HL-60 (cell line): ENCODE measurements around the gene TMEM198.

Source experiments
- DNase-seq, 2 experiments: peaks; one replicate each; pipeline ENCODE4 v3.0.0-alpha.2; 2010 to 2020; ENCODE audit warnings: low read depth in 1 of 2, low spot score in 1 of 2
- H3K27ac ChIP-seq: fragments of 250-450 bp; sonication (Bioruptor Pico); replicated peaks from 2 replicates; pipeline ENCODE4 v1.5.1; 2020; ENCODE audit warnings: mild to moderate bottlenecking, moderate library complexity
- H3K27me3 ChIP-seq: fragments of 250-450 bp; sonication (Bioruptor Pico); 2 replicates; pipeline ENCODE4 v1.5.1; 2021; ENCODE audit warnings: mild to moderate bottlenecking, moderate library complexity; ENCODE audit not compliant: insufficient read depth, poor library complexity, severe bottlenecking
- H3K4me3 ChIP-seq: replicated peaks from 2 replicates; pipeline ENCODE4 v1.5.1; 2011; ENCODE audit warnings: mild to moderate bottlenecking, control low read depth, low read length; ENCODE audit not compliant: insufficient read depth
- GABPA ChIP-seq: IDR thresholded peaks from 2 replicates; pipeline ENCODE4 v1.6.1; 2012; ENCODE audit warnings: low read depth
- POLR2AphosphoS5 ChIP-seq: IDR thresholded peaks from 2 replicates; pipeline ENCODE4 v1.6.1; 2012; ENCODE audit warnings: low read depth
- SPI1 ChIP-seq: IDR thresholded peaks from 2 replicates; pipeline ENCODE4 v1.6.1; 2012; ENCODE audit warnings: low read depth, mild to moderate bottlenecking, borderline replicate concordance
- TF ChIP-seq, protein P1 (sequence below): IDR thresholded peaks from 2 replicates; pipeline ENCODE4 v1.6.1; 2012; ENCODE audit warnings: low read depth; ENCODE audit not compliant: insufficient replicate concordance
- TF ChIP-seq, protein P2 (sequence below): IDR thresholded peaks from one replicate; pipeline ENCODE4 v1.5.1; 2011; ENCODE audit warnings: low read length, control low read depth, inconsistent platforms; ENCODE audit not compliant: insufficient read depth

TMEM198 gene

DNA sequence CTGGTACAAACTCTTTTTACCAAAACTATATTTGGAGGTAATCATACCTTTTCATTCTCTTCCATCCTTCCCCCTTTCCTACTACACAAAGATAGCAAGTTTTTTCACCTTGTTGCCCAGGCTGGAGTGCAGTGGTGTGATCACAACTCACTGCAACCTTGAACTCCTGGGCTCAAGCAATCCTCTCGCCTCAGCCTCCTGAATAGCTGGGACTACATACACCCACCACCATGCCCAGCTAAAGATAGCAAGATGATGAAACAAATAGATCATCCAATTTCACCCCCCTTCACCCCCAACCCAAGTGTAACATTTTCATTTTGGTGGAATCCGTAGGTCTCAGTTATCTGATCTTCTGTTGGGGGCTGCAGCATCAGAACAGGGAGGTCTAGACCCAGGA, 49.3 kb downstream of the TMEM198 start:
- Histone ChIP-seq H3K27ac (no peak overlapping the region), H3K27me3 (no peaks in the 10 kb centered on the region), H3K4me3 (no peak overlapping the region)
- TF ChIP-seq, protein P1, sequence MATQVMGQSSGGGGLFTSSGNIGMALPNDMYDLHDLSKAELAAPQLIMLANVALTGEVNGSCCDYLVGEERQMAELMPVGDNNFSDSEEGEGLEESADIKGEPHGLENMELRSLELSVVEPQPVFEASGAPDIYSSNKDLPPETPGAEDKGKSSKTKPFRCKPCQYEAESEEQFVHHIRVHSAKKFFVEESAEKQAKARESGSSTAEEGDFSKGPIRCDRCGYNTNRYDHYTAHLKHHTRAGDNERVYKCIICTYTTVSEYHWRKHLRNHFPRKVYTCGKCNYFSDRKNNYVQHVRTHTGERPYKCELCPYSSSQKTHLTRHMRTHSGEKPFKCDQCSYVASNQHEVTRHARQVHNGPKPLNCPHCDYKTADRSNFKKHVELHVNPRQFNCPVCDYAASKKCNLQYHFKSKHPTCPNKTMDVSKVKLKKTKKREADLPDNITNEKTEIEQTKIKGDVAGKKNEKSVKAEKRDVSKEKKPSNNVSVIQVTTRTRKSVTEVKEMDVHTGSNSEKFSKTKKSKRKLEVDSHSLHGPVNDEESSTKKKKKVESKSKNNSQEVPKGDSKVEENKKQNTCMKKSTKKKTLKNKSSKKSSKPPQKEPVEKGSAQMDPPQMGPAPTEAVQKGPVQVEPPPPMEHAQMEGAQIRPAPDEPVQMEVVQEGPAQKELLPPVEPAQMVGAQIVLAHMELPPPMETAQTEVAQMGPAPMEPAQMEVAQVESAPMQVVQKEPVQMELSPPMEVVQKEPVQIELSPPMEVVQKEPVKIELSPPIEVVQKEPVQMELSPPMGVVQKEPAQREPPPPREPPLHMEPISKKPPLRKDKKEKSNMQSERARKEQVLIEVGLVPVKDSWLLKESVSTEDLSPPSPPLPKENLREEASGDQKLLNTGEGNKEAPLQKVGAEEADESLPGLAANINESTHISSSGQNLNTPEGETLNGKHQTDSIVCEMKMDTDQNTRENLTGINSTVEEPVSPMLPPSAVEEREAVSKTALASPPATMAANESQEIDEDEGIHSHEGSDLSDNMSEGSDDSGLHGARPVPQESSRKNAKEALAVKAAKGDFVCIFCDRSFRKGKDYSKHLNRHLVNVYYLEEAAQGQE = no peak
- no peak for DNase-seq

DNA sequence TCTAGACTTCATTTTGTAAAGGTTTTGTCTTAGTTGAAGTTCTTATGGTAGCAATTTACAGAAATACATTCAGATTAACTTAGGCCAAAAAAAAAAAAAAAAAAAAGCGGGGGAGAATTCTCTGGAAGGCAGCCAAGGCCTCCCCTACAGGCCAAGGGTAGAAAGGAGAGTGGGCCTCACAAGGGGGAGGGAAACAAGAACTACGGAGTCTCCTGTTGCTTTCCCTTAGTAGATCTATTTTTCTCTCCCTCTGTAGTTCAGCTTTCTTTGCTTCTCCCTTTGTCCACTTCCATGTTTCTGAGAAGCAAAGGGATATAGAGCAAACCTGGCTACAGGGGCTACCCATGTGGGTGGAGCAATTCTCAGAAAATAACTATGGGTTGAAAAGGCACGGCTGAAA, 51.4 kb downstream of the TMEM198 start:
- H3K4me3 ChIP-seq = no peak overlapping the region
- no peaks in the 10 kb centered on the region for H3K27me3 ChIP-seq
- peak in 1 of 2 experiments; percentile 45 for DNase-seq
- no peak for TF ChIP-seq SPI1
- TF ChIP-seq, protein P1 = no peak
- TF ChIP-seq GABPA = no peak
- peak; percentile 37; the same call in 1 of the 2 replicates for TF ChIP-seq POLR2AphosphoS5
- TF ChIP-seq, protein P2, sequence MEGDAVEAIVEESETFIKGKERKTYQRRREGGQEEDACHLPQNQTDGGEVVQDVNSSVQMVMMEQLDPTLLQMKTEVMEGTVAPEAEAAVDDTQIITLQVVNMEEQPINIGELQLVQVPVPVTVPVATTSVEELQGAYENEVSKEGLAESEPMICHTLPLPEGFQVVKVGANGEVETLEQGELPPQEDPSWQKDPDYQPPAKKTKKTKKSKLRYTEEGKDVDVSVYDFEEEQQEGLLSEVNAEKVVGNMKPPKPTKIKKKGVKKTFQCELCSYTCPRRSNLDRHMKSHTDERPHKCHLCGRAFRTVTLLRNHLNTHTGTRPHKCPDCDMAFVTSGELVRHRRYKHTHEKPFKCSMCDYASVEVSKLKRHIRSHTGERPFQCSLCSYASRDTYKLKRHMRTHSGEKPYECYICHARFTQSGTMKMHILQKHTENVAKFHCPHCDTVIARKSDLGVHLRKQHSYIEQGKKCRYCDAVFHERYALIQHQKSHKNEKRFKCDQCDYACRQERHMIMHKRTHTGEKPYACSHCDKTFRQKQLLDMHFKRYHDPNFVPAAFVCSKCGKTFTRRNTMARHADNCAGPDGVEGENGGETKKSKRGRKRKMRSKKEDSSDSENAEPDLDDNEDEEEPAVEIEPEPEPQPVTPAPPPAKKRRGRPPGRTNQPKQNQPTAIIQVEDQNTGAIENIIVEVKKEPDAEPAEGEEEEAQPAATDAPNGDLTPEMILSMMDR = no peak
- peak overlapping the region; percentile 52 for H3K27ac ChIP-seq

DNA sequence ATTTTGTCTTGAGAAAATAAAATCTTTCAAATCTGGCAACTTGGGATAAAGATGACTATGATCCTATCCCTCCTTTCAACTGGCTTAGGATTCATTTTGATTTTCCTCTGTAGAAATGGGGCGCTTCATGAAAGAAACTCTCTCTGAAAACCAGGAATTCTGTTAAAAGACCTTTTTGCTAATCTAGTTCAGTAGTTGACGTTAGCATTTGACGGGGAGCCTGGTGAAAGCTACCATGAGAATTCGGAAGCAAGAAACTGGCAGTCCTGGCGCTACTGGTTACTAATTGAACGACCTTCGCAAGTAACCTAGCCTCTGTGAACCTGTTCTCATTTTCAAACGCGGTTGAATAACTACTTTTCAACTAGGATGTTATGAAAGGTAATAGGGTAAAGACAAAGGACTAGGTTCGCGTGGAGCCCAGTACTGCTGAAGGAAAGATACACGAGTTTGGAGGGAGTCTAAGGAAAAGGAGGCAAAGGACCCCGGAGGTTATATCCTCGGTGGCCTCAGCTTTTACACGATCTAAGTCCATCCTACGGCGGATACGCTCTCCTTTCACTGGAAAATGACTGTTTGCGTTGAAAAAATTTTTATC, 53.2 kb downstream of the TMEM198 start:
- TF ChIP-seq GABPA (no peak), POLR2AphosphoS5 (no peak), SPI1 (no peak)
- TF ChIP-seq, protein P1 = no peak
- TF ChIP-seq, protein P2 = no peak
- Histone ChIP-seq H3K4me3 (peak overlapping the region; percentile 85), H3K27ac (peak overlapping the region; percentile 84), H3K27me3 (no peaks in the 10 kb centered on the region)
- peak in 1 of 2 experiments; percentile 15 for DNase-seq
